ENCODE measurements around the gene CFAP299.
"Not testable (repeated sequence)": the region's sequence is repeated elsewhere in the genome, so short reads cannot be mapped to it uniquely, and the experiment has no call there.

CFAP299 gene

DNA sequence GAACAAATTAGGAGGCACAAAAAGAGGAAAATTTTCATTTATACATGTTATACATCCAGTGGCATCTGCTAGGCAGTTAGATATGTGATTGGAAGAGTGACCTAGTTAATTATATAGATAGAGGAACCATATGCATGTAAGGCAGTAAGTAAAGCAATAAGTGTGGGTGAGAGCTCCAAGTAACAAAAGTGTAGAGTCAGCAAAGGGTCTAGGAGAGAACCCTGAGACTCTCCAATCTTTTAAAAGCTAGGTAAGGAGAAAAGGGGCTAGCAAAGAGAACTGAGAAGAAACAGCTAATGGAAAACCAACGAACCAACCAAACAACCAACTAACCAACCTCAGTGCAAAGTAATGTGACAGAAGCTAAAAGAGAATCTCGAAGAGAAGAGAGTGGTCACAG is 3.8 kb upstream of the CFAP299 start:
- DNase-seq (ENCODE audit: low read depth), result no peak

DNA sequence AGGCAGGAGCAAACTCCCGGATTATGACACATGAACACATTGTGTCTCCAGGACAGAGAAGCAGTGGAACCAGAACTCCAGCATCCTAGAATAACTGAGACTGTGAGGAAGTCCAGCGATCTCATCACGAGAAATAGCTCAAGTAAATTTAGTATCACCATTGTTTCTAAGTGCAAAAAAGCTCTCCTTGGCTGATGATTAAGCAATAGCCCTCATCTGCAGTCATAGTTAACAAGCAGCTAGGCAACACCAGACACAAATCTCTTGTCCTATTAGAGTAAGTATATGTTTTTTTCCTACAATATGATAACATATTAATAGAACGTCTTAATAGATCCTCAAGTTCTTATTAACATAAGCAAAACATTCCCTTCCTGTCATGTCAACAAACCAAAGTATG is 2.4 kb upstream of the CFAP299 start:
- no peak for DNase-seq (ENCODE audit: low read depth)

DNA sequence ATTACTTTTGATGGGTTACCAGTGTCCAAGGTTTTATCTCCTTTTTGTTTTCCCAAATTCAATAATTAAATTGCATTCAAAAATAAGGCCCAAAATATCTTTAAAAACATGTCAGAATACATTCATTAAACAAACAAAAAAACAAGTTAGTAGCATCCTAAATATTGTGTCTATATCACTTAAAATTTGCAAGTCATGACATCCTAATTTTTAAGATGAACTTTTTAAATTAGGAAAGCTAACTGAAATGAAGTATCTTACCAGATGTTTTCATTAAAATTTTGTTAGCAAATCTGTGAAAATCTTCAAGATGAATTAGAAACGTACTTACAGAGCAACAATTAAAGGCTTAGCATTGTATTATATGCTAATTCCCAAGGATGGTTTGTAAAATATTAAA is 962 bp upstream of the CFAP299 start:
- DNase-seq (ENCODE audit: low read depth), result no peak

DNA sequence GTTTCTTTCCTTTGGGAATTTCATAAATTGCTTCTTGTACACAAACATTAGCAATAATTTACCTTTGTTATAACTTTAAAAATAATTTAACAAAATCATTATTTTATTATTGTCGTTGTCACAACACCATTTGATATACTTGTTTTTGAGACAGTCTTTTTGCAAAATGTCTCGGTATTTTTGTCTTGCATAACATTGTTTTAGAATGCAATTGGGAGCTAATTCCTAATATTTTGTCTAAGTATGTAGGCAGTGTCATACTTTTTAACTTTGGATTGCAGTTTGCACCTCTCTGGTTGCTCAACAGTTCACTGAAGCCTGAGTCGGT is 340 bp upstream of the CFAP299 start:
- DNase-seq (ENCODE audit: low read depth), result no peak

DNA sequence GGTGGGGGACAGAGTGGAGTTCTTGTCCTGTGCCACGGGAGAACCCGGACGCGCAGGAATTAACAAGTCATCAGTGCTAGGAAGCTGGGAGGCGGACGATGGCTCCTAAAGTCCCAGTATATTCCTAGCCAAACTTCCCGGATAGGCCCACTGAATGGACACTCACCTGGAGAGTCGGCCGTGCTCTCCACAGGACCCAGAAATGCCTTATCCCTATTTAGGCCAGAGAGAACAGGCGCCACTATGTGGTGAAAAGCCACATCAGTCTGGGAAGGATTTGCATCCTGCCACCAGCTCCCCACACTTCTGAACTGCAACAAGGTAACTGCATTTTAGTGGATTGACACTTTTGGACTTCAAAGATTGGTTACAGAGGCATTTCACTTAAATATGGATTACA is 1.1 kb downstream of the CFAP299 start:
- peak; percentile 10 for DNase-seq (ENCODE audit: low read depth)

DNA sequence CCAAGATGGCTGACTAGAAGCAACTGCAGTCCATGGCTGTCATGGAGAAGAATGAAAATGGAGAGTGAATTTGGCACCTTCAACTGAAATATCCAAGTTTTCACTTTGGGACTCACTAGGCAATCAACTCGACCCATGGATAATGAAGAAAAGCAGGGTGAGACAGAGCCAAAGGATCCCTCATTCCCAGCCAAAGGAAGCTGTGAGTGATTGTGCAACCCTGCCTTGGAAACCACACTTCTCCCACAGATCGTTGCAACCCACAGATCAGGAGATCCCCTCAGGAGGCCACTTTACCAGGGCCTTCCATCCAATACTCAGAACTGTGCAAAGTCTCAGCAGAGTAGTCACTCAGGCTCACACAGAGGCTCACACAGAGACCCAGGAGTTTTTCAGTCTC is 4.5 kb downstream of the CFAP299 start:
- DNase-seq (ENCODE audit: low read depth), result no peak

DNA sequence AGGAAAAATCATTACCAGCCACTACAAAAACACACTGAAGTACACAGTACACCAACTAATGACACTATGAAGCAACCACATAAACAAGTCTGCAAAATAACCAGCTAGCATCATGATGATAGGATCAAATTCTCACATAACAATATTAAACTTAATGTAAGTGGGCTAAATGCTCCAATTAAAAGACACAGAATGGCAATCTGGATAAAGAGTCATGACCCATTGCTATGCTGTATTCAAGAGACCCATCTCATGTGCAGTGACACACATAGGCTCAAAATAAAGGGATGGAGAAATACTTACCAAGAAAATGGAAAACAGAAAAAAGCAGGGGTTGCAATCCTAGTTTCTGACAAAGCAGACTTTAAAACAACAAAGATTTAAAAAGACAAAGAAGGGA is 7.2 kb downstream of the CFAP299 start:
- DNase-seq (ENCODE audit: low read depth), result not testable (repeated sequence)

DNA sequence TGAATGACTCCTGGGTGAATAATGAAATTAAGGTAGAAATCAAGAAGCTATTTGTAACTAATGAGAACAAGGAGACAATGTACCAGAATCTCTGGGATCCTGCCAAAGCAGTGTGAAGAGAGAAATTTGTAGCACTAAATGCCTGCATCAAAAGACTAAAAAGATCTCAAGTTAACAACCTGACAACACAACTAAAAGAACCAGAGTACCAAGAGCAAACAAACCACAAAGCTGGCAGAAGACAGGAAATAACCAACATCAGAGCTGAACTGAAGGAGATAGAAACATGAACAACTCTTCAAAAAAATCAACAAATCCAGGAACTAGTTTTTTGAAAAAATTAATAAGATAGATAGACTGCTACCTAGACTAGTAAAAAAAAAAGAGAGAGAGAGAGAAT is 8.4 kb downstream of the CFAP299 start:
- no peak for DNase-seq (ENCODE audit: low read depth)

DNA sequence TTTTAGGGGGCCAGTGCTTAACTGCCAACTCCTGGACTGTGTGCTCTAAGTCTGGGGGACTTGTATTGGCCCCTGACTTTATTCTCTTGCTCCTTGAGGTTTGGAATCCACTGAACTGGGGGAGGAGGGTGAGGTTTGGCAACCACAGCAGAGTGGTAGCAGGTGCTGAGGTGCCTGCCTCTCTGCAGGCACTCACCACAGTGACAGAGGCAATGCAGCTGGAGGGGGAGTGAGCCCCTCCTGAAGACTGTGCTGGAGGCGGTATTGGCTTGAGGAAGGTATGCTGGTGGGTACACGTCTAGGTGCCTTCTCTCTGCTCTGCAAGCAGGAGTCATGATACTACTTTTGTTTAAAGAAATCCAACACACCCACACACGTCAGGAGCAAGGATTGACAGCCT is 24.6 kb downstream of the CFAP299 start:
- DNase-seq (ENCODE audit: low read depth), result no peak

DNA sequence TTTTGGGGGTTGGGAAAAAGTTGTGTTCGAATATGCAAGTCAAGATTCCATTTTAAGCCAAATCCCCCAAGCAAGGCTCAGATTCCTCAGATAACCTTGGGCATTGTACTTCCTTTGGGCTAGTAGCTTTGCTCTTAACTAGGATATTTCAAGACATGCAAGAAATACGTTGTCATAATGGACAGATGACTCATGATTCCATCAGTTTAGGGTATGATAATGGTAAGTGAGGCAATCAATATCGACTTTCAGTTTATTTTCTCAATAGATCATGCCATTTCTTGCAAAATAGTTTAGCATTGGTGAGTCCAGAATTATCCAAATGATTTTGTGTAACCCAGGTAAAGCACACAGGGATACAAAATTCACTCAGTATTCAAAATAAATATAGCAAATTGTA is 25.4 kb downstream of the CFAP299 start:
- DNase-seq (ENCODE audit: low read depth), result no peak

DNA sequence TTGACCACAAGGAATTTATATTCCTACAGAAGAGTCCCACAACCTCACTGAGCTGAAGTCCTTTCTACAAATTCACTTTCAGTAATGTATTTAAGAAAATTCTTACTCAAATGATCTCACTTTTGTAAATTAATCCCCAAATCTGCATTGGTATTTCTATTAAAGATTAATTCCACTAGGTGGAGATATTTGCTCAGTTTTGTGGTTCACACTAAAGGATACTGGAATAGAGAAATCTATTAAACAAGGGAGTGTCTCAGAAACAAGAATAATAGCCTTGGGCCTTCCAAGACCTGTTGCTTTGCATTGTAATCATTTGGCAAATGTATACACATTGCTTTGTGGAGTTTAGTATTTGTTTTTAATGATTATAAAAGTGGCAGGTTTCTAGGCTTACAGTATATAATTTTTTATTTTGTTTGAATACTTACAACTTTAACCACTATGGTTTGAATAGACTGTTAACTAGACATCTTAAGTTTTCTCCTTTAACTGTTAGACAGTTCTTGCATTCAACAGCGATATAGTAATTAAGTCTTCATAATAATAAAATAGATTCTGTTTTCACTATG is 25.9 kb downstream of the CFAP299 start:
- DNase-seq (ENCODE audit: low read depth), result no peak

DNA sequence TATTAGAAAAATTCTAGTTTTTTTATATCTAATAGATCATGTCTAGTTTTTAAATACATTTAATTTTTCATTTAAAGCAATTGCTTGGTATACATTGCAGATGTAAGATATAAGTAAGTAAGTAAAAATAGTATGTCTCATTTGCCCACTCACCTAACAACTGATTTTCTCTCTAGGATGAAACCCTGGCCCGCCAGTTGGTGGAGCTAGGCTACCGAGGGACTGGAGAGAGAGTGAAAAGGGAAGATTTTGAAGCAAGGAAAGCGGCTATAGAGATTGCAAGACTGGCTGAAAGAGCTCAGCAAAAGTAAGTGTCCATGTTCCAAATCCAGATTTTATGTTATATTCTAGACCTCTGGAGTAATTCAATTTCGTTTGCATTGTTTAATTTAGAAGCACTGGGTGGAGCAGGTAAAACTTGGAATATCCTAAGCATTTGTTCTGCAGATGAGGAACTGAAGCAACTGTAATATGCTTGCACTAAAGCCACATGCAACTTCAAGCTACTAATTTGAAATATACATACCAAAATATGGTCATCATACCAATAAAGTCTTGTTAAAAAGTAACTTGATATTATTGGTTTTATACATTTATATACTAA is 27.1 kb downstream of the CFAP299 start:
- DNase-seq (ENCODE audit: low read depth), result no peak

DNA sequence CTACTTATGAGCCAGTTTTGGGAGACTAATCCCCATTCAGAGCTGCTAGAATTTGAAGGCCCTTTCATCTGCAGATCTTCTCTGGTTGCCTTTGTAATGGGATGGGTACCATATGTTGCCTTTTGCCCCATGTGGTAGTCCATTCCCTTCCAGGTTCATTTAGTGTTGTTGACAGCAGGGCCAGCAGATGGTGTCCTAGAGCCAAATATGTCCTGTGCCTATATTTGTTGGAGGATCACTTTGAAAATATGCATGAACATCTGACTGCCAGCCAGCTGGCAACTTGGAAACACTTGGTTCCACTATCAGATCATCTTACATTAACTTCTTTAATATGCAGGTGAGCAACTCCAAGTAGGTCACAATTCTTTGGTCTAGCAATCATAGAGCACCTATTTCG is 30.4 kb downstream of the CFAP299 start:
- peak; percentile 50 for DNase-seq (ENCODE audit: low read depth)

DNA sequence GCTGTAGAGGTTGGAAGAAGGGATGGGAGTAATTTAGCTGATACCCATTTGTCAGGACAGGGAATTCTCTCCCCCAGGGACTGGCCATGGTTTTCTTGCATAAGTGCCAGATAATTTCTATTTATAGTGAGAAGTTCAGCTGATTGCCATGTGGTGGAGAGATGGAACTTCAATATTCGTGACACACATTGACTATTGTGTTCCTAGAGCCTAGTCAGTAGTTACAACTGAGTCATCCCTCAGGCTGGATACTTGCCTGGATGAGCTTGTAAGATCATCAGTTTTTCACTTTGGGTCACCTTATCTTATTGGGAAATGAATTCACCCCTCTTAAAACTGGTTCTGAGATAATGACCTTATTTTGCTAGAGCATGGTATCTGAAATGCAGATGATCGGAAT is 32.2 kb downstream of the CFAP299 start:
- no peak for DNase-seq (ENCODE audit: low read depth)

DNA sequence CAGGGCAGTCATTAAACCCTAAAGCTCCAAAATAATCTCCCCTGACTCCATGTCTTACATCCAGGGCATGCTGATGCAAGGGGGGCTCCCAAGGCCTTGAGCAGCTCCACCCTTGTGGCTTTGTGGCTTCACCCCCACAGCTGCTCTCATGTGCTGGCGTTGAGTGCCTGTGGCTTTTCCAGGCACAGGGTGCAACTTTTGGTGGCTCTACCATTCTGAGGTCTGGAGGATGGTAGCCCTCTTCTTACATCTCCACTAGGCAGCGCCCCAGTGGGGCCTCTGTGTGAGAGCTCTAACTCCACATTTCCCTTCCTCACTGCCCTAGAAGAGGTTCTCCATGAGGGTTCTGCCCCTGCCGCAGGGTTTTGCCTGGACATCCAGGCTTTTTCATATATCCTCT is 35.1 kb downstream of the CFAP299 start:
- DNase-seq (ENCODE audit: low read depth), result no peak

DNA sequence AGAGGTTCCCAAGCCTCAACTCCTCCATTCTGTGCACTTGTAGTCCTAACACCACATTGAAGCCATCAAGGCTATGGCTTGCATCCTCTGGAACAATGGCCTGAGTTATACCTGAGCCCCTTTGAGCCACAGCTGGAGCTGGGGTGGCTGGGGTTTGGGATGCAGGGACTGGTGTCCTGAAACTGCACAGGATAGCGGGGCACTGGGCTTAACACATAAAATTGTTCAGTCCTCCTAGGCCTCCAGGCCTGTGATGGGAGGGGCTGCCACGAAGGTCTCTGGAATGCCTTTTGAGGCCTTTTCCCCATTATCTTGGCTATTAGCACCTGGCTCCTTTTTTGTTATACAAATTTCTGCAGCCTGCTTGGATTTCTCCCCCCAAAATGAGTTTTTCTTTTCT is 35.5 kb downstream of the CFAP299 start:
- DNase-seq (ENCODE audit: low read depth), result no peak

DNA sequence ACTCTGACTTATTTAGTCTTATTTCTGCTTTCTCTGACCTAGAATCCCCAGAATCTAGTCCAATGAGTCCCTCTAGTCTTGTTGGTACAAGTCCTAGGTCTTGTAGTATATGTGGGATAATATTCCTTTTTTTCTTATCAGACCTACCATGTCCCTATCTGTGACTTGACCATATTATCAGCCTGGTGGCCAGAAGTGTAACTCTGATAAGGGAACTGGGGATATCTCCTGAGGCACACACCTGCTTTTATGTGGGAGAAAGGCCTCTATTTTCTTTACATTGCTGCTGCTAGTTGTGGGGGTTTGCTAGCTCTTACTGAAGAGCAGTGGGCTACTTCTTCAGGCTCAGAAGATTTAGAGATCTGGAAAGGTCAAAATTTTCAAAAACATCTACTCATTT is 38.6 kb downstream of the CFAP299 start:
- no peak for DNase-seq (ENCODE audit: low read depth)

DNA sequence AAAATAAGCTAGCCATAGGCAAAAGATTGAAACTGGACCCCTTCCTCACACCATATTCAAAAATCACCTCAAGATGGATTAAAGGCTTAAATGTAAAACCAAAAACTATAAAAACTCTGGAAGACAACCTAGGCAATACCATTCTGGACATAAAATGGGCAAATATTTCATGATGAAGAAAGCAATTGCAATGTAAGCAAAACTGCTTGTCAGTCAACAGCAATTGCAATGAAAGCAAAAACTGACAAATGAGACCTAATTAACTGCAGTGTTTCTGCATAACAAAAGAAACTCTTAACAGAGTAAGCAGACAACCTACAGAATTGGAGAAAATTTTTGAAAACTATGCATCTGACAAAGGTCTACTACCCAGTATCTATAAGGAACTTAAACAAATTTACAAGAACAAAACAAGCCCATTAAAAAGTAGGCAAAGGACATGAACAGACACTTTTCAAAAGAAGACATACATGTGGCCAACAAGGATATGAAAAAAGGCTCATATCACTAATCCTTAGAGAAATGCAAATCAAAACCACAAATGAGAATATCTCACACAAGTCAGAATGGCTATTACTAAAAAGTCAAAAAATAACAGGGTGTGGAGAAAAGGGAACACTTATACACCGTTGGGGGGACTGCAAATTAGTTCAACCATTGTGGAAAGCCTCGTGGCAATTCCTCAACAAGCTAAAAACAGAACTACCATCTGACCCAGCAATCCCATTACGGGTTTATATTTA is 46.7 kb downstream of the CFAP299 start:
- no peak for DNase-seq (ENCODE audit: low read depth)

DNA sequence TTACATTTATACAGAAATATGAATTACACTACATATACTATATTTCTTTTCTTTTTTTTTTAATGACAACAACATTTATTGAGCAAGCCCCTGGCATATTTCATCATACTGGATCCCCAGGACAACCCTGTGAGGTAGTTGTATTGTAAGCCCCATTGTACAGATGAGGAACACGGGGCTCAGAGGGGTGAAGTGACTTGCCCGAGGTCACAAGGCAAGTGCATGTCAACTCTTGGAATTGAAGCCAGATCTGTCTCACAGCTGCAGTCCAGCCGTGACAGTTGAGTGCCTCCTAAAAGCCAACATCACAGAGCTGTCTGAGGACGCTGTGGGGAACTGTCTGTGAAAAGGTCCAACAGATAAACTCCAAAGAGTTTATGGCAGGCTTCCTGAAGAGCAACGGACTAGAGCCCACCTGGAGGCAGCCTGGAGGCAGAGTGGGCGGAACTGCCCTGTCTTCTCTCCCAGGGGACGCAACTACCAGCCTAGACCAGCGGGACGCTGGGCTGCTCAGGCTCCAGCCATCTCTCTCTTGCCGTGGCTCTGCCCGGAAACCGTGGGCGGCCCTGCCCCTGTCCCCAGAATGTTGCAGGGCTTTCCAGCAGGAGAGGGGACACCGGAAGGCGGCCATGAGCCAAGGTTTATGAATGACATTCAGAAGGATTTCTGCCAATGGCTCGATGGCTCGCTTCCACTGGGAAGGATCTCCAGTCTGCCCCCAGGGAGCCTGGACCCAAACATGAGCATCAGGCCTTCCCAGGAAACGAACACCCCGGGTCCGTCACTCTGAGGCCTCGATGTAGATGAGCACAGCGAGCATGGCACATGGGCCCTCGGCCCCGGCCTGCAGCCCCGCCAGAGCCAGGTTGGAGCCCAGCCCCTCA is 50.1 kb downstream of the CFAP299 start:
- DNase-seq (ENCODE audit: low read depth), result no peak

DNA sequence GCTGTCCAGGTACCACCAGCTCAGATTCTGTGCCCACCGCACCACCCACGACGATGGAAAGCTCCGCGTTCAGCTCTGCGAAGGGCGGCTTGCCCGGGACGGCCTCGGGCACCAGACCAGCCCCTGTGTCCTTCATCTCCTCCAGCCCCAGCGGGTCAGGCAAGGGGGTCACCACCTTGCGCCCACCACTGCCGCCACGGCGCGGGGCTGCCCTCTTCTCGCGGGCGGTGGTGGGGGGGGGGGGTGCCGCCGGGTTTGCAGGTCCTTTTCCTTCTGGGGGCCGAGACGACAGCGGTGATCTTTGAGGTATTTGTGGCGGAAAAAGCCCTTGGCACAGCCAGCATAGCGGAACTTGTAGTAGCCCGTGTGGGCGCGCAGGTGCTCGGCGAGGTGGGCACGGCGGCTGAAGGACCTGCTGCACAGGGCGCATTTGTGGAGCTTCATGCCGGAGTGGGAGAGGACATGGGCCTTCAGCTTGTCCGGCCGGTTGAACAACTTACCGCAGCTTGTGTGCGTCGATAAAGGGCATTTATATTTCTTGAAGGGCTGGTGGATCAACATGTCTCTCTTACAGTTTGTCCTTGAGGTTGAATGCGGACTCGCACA is 50.9 kb downstream of the CFAP299 start:
- no peak for DNase-seq (ENCODE audit: low read depth)

DNA sequence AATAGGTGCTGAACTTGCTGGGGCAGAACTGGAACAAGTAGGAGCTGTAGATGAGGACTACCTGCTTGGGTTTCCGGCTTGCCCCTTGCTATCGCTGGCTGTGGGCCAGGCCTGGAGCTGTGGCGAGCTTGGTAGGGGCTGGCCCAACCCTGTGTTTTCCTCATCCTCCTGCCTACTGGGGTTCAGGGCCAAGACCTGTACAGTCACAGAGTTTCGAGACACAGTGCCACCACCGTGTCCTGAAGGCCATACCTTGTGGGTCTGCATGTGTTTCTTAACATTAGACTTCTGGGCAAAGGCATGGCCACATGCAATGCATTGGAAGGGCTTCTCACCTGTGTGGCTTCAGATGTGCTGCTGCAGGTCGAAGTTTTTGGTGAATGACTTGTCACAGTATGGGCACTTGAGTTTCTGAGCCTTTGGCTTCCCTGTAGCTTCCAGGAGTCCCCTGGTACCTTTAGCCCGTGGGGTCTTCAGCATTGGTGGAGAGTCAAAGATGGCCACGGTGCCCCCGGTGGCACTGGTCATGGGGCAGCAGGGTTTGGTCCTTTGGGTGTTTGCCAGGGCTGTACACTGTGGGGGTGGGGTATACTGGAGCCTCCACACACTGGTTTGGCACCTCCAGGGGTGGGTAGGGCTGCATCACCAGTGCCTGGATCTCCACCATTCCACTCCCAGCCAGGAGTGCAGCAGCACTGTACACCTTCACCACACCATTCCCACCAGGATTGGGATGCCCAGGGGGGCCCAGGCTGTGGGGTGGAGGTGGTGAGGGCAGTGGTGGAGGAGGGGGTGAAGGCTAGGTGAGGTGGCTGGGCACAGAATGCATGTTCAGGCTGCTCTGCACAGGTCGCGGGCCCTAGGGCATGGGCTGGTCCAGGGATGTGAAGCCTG is 52.1 kb downstream of the CFAP299 start:
- DNase-seq (ENCODE audit: low read depth), result no peak

DNA sequence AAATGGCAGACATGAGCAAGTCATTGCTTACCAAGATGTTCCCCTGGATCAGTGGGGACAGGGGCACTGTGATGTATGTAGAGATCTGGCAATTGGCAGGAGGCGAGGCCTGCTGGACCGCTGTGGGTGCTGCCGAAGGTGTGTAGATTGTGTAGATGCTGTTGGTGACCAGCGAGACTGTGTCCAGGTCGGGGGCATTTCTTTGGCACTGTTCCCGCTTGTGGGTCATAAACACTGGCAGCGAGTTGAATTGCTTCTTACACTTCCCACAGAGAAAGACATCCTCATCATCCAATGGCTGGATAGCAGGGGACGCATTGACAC is 52.7 kb downstream of the CFAP299 start:
- no peak for DNase-seq (ENCODE audit: low read depth)

All from fibroblast of the conjunctiva (primary cell).